Vagina (tissue), 2 donors: Measurements from ENCODE around the gene OXCT1.

Source experiments
- CTCF ChIP-seq, 3 experiments: fragments of 450-650 bp in 2 of 3; fragments of 200-600 bp in 1 of 3; sonication (generic) in 1 of 3; IDR thresholded peaks; one replicate each; pipeline ENCODE4 v1.5.1; 2017 to 2019; ENCODE audit warnings: antibody characterized with exemption in 3 of 3, mild to moderate bottlenecking in 2 of 3, moderate library complexity in 2 of 3
- POLR2A ChIP-seq, 2 donors: fragments of 450-650 bp; IDR thresholded peaks; one replicate each; pipeline ENCODE4 v1.6.1; 2017; ENCODE audit warnings: antibody characterized with exemption in 2 of 2, mild to moderate bottlenecking in 2 of 2, moderate library complexity in 2 of 2
- POLR2AphosphoS5 ChIP-seq, 2 donors: sonication (generic); formaldehyde crosslinking; IDR thresholded peaks; one replicate each; pipeline ENCODE4 v1.9.0; 2017; ENCODE audit warnings: antibody characterized with exemption in 2 of 2, mild to moderate bottlenecking in 2 of 2, low read depth in 1 of 2; ENCODE audit not compliant: insufficient read depth in 1 of 2

DNA sequence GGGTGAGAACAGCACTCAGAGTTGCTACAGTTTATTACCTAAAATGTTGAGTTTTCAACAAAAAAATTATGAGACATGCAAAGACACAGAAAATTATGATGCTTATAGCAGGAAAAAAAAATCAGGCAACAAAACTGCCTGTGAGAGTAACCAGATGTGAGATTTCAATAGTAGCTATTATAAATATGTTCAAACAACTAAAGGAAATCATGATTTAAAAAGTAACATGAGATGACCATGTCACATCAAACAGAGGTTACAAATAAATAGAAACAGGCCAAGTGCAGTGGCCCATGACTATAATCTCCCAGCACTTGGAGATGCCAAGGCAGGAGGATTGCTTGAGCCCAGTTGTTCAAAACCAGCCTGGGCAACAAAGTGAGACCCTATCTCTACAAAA lies 21.8 kb upstream of the OXCT1 start:
- TF ChIP-seq CTCF (IDR thresholded peaks at IDR 0.05) (no peak), POLR2A (IDR thresholded peaks at IDR 0.05) (no peak), POLR2AphosphoS5 (IDR thresholded peaks at IDR 0.05; ENCODE audit: insufficient read depth in 1 of 2, low read depth in 1 of 2) (no peak)
